NCI-H510A treated with DMSO at 0.1 percent for 48 hours (cell line): ENCODE measurements around the gene ATP6V0E1.
"Not testable (repeated sequence)": the region's sequence is repeated elsewhere in the genome, so short reads cannot be mapped to it uniquely, and the experiment has no call there.

Source experiments
- DNase-seq: peaks from one replicate; lab custom pipeline; 2025; lab: John Stamatoyannopoulos, UW

Gene ATP6V0E1

DNA sequence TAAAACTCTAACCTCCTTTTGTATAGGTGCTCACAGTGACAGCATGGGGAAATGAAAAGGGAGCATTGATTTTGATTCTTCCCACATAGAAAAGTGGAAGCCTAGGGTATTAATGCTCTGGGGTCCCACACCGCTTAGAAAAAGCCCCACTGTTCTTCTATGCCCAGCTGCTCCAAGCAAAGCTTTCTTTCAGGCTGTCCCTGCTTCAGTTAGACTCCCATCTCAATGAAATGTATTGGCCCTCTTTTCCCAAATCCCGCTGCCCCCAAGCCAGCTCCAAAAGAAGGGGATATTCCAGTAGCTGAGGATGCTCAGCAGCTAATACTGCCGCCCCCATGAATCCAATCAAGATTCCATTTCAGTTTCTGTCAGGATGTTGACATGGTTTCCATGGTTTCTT, 55.6 kb downstream of the ATP6V0E1 start:
- DNase-seq, result no peak

DNA sequence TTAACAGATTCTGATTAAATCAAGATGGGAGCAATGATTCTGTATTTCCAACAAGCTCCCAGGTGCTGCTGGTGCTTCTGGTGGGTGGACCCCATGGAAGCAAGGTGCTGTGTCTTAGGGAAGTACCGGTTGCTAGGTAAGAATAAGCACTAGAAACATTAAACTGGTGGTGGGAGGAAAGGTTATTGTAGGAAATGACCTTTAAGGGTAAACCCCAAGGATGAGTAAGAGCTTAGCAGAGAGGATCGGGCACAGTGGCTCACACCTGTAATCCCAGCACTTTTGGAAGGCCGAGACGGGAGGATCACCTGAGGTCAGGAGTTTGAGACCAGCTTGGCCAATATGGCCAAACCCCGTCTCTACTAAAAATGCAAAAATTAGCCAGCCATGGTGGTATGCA, 56.4 kb downstream of the ATP6V0E1 start:
- DNase-seq, result no peak

DNA sequence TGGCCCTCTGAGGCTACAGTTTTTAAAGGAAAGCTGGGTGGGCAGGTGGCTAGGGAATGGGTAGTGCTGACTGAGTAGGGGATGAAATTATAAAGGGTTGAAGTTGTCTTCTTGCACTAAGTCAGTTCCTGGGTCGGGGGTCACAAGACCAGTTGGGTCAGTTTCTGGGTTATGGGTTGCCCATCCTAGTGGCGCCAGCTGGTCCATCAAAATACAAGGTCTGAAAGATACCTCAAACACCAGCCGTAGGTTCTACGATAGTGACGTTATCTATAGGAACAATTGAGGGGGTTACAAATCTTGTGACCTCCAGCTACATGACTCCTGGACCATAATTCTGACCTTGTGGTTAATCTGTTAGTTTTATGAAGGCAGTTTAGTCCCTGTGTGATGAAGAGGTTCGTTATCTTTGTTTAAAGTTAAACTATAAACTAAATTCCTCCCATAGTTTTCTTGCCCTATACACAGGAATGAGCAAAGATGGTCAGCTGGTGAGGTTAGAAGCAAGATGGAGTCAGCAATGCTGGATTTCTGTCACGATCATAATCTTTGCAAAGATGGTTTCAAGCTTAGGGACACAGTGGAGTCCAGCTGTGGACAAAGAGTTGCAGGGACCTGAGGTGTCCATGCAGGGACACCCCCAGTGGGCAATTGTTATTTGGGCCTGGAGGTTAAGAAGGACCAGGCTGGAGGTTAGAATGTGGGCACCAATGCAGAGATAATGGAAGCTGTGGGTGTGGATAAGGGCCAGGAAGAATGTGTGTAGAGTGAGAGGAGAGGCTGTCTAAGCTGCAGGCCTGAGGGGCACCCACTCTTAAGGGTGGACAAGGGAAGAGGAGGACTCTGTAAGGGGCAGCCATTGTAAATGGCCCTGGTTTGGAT, 58.6 kb downstream of the ATP6V0E1 start:
- DNase-seq, result no peak

DNA sequence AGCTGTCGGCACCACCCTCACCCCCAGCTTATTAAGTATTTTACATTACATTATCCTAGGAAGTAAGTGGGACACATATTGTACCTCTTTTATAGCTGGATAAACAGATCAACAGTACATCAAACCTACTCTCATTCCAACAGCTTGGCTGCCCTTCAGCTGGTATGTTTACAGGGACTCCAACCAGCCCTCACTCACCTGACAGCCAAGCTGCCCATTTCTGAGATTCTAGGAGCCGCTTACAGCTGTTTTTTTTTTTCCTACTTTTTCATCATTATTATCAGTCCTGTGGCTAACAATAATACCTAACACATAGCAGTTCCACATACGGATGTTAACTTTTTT, 59.2 kb downstream of the ATP6V0E1 start:
- no peak for DNase-seq

DNA sequence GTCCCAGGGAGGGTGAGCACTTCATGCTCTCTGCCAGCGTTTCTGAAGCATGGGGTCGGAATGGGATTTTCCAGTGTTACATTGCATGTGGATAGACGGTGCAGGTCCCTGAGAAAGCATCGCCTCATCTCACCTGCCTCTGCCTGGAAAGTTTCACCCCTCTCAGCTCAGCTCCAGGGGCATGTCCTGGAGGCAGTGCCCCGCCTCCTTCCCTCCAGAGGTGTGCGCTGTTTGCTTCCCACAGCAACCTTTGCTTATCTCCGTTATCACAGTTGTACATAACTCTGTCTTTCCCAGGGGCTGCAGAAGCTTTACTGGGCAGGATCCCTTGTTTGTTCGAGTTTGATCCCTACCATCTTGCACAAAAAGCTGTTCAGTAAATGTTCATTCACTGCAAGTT, 61.9 kb downstream of the ATP6V0E1 start:
- DNase-seq, result no peak

DNA sequence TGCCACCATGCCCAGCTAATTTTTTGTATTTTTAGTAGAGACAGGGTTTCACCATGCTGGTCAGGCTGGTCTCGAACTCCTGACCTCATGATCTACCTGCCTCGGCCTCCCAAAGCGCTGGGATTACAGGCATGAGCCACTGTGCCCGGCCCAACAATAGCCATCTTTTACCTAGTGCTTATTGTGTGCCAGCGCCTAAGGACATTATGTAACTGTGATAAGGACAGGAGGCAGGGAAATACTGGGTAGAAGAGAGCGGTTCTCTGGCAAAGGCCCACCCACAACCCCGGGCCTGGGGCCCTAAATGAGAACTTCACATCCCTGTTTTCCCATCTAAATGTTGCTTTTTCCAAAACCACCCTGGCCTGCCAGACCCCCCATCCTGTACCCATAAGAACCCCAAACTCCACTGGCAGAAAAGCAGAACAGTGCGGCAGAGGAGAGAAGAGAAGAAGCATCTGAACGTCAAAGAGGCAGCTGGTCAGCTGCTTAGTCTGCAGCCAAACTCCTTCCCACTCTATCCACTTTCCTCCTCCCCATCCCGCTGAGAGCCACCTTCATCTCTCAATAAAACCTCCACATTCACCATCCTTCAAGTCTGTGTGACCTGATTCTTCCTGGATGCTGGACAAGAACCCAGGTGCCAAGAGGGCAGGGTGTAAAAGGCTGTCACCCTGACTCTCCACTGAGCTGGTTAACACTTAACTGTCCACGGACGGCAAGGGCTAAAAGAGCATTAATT, 63.7 kb downstream of the ATP6V0E1 start:
- not testable (repeated sequence) for DNase-seq

DNA sequence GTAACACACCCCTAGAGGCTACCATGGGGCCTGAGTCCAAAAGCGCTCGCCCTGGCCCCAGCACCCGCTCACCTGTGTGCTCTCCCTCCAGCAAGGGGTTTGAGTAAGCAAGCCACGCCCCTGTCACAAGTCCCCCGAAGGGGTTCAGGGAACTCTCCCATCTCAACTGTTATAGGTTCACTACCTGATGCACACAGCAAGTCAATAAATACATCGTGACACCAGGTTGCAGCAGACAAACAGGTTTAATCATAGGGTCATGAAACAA, 64.2 kb downstream of the ATP6V0E1 start:
- DNase-seq, result no peak

DNA sequence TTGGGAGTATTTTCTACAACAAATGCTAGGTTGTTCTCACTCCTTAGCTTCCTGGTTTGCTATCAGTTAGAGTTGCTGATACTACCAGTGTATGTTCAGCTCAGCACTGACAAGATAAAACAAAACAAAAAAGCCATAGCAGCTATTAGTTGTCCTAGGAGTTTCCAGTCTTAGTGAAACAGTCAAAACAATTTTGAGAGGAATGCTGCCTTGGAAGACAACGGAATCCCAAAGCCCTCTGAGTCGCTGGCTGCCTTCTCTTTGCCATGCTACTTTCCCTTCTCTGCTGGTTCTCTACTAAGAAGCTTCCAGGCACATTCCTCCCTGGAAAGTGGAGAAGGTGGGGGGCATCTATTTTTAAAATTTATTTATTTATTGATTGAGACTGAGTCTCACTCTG, 67.2 kb downstream of the ATP6V0E1 start:
- no peak for DNase-seq

DNA sequence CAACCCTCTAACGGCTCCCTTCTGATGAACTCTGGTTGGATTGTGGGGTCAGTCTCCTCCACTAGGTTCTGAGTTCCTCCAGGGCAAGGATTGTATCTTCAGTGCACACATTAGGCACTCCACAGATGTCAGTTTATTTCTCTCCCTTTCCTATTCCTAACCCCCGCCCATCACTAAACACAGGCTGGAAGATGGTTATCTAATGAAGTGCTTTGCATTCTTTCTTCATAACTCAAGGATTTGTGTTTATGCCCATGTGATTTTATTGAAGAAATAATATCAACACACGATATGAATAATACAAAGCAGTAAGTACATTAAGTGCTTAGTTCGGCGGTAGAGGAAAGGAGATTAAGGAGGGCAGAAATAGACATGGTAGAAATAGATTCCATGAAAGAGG, 68.2 kb downstream of the ATP6V0E1 start:
- DNase-seq, result no peak

DNA sequence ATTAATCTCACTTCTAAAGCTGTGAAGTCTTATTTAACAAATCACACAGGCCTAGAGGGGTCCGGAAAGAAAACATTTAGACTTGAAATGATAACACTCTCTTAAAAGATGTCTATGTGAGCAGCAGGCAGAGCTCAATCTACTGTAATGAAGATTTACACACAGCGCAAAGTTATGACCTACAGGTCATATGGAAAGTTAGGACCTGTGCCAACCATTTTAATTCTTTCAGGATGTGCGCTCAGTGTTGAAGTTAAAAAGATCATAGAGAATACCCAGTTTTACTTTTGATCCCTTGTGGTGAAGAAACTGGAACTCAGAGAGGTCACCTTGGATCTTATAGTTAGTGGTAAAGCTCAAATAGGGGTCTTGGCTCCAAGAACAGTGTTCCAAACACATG, 69.5 kb downstream of the ATP6V0E1 start:
- DNase-seq, result no peak

DNA sequence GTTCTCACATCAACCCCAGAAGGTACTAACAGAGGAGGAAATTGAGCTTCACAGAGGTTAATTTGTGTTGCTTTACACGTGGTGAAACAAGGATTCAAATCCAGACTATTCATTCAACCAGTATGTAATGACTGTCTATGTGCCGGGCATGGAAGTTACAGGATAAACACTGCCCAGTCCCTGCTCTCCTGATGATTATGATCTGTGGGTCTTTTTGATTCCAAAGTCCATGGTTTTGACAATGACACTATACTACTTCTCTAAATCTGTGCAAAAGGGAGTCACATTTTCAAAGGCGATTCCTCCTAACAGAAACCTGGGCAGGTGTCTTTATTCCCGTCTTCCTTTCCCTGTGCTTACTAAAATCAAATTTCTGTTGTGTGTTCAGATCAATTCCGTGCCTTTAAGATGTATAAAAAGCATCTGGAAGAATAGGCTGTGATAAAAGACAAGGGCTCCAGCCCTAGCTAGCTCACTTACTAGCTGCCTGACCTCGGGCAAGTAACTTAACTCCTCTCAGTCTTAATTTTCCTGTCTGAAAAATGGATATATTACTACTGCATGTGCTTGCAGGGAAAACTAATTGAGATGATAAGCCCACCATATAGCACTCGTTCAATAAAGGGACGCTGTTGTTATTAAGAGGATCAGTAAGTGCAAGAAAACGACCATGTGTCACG, 71.6 kb downstream of the ATP6V0E1 start:
- no peak for DNase-seq

DNA sequence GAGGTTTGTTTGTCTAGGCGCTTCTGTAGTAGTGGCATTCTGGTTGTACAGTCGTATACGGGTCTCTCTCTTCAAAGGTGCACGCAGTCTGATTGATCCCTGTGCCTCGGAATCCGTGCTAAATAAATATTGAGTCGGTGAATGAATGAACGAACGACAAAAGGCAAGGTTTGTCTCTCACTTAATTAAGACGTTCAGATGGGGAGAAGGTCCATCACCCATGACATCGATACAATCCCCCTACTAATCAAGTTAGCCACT, 72.1 kb downstream of the ATP6V0E1 start:
- DNase-seq, result no peak

DNA sequence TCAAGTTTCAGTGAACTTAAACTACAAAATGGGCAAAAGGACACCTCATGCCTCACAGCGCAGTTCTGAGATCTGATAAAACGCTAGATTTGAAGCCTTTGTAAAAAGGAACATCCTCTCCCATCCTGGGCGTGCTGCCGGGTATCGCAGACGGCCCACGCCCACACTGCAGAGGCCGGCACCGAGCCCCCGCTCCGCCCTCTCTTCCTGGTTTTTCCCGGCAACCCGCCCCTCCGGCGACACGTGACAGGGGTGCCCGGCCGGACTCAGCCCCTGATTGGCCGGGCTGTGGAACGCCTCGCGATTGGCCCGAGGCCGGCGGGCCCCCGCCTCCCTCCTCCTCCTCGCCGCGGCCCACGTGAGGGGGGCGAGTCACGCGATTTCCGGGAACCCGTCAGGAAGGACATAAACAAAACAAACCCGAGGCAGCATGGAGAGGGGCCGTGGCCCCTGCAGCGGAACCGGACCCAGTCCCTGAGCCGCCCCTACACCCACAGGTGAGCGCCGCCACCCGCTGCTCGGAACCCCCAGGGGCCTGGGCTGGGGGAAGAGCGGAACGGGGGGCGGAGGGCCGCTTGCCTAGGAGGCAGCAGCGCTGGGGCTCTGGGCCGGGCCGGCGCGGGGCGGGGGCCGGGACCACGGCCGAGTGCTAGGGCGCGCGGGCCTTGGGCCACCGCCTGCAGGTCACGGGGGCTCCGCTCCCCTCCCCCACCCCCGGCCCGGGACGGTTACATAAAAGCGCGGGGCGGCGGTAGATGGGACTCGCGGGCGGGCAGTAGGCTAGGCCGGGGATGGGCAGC, 72.6 kb downstream of the ATP6V0E1 start, which contains the start of gene CREBRF:
Gene CREBRF (plus strand): TSS at position 370 of the 800 bp plus-strand sequence. CDS start 24,424 bp downstream, outside the sequence.
- DNase-seq, result peak; percentile 68

DNA sequence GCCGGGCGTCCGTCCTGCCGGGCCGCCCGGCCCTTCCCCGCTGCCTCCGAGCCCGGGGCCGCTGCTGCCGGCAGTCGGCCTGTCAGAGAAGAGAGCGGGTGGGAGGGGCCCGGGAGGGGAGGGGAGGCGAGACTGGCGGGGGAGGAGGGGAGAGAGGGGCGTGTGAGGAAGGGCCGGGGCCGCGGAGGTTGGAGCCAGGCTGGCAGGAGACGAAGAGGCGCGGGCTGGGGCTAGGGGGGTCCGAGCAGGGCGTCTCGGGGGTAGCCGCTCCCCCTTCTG, 73.2 kb downstream of the ATP6V0E1 start:
- no peak for DNase-seq

DNA sequence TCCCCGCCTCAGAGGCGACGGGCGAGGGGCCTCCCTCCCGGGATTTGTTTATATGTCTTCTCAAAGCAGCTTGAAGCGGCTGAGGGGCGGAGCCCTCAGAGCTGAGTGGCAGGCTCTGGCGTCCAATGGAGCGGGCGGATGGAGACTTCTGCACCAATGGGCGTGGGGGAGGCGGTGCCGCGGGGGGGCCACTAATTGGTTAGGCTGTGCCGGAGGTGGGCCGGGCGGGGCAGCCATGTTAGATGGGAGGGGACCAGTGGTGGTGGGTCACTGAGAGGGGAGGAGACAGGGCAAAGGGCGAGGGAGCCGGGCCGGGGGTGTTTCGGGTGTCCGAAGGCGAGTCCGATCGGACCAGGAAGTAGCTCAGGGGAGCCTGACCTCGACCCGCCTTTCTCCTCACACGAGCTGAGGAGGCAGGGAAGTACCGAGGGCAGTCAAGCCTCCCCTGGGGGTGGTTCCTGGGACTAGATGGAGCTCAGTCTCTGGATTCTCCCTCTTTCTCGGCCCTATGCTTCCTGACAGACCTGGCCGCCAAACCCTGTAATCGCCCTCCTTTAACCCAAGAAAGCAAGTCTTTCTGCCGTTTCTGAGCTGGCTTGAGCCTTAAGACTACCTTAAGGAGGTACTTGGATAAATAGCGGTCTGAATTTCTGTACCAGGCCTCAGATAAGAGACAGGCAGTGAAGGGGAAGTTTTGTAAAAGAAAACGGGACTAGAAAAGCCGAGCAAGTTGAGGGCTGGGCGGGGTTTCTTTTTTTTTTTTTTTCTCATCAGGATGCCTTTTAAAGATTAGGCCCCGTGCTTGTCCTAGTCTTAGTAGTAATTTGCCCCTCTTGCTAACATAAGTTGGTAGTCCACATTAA, 73.7 kb downstream of the ATP6V0E1 start:
- peak; percentile 65 for DNase-seq

DNA sequence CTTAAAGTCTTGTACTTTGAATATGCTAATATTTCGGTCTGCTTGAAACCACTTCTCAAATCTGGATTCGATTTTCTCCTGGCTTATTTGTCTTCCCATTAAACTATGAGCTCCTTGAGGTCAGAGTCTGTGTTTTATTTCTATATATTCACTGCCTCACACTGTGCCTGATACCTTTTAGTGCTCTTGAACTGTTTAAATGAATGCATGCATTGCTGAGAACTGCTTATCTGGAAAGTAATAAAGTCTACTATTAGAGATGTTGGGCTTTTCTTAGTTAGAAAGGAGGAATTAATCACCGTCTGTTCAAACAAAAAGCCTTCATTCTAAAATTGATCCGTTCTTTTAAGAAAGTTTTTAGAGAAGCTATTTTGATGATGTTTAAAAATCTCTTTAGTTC, 78.6 kb downstream of the ATP6V0E1 start:
- no peak for DNase-seq

DNA sequence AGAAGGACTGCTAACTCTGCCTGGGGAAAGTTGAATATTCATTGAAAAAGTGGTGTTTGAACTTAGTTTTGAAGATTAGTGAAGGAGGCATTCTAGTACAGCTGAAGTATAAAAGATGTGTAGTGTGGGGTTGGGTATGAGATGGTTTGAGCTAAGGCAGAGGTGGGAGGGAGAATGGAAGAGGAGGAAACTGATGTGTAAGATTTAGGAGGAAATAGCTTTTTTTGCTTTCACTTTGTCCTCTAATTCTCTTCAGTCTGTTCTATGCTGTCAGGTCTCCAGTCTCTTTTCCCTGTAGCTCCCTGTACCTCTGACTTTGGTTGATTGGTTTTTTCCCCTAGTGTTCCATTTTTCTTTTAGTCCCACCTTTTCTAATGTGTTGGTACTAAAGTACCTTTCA, 81.6 kb downstream of the ATP6V0E1 start:
- DNase-seq, result no peak

DNA sequence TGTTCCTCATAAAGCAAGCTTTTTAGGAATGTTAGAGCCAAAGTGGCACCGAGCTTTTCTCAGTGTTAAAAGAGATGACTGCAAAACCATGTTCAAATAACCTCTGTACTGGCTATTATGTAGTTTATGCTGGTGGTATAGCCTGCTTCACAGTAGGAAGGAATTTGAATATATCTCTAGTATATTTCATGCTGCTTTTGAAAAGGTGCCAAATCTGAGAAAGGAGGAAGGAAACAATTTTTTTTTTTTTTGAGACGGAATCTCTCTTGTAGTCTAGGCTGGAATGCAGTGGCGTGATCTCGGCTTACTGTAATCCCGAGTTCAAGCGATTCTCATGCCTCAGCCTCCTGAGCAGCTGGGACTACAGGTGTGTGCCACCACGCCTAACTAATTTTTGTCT, 86.1 kb downstream of the ATP6V0E1 start:
- DNase-seq, result no peak

DNA sequence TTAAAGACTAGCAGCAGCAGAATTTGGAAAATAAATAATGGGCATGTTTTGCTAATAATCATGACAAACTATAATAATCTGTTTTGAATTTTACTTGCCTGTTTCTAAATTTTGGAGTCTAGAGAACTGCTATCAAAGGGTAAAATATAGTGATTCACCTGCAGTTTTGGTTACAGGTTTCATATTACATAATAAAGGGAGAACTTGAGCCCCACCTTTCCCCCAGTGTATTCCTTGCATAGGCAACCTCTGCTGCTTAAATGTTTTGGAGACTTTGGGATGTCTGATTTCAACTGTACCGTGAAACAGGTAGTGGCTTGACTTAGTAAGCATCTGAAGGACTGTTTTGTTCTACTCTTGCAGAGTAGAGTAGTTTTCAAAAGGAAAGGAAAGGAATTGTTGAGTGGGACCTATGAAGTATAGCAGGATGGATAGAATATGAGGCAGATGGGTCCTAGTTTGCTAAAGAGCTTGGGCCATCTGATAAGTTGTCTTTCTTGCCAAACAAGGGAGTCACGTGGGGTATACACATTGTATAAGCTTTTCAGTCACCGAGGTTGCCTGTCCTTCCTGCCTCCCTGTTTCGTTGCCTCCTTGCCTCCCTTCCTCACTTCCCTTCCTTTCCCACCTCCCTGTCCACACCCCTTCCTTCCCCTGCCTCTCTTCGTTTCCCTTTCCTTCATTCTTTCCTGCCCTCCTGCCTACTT, 91.7 kb downstream of the ATP6V0E1 start:
- no peak for DNase-seq

DNA sequence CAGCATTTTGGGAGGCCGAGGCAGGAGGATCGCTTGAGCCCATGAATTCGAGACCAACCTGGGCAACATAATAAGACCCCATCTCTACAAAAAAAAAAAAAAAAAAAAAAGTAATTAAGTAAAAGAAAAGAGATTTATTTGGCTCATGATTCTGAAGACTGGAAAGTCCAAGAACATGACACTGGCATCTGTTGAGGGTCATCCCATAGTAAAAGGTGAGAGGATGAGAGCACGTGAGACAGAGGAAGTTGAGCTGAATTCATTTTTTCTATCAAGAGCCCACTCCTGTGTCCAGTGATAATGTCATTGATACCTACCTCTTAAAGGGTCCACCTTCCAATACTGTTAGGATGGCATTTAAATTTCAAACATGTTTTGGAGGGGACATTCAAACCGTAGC, 92.4 kb downstream of the ATP6V0E1 start:
- DNase-seq, result no peak

DNA sequence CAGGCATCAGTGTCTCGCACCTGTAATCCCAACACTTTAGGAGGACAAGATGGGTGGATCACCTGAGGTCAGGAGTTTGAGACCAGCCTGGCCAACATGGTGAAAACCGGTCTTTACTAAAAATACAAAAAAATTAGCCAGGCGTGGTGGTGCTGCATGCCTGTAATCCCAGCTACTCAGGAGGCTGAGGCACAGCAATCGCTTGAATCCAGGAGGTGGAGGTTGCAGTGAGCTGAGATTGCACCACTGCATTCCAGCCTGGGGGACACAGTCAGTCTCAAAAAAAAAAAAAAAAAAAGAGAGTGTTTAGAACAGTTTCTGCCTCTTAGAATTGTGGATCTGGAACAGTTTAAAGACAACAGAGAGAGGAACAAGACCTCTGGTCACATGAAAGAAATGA, 92.9 kb downstream of the ATP6V0E1 start:
- DNase-seq, result not testable (repeated sequence)
